ENCODE data around the gene CFAP69.

- TF ChIP-seq POLR2A (IDR thresholded peaks at IDR 0.05; ENCODE audit: low read length) = no peak
- no peak for TF ChIP-seq GATA1 (IDR thresholded peaks at IDR 0.05; ENCODE audit: low read depth, low read length)
These were observed 20.8 kb upstream of the CFAP69 start for GRCh38 chr7:90224195-90224594.

Measured in erythroblast (primary cell).